Measurements from ENCODE around the gene CAPZB.

- TF ChIP-seq CTCF (IDR thresholded peaks at IDR 0.05), result no peak
- no peak for TF ChIP-seq POLR2AphosphoS5 (IDR thresholded peaks at IDR 0.05; ENCODE audit: low read depth, low read length)
- no peak for TF ChIP-seq SIN3A (IDR thresholded peaks at IDR 0.05; ENCODE audit: borderline replicate concordance, insufficient read depth, low read depth, low read length)
- no peak for TF ChIP-seq REST (IDR thresholded peaks at IDR 0.05; ENCODE audit: insufficient read depth in 1 of 2, low read depth in 2 of 2, low read length in 1 of 2)
- TF ChIP-seq TCF7L2 (IDR thresholded peaks at IDR 0.05; ENCODE audit: low read depth, low read length), result no peak
Measured at GRCh38 chr1:19343617-19344350, 141.6 kb downstream of the CAPZB start.
